GM12864 (cell line): Measurements from ENCODE around the gene RNF130.
"Not testable (repeated sequence)": the region's sequence is repeated elsewhere in the genome, so short reads cannot be mapped to it uniquely, and the experiment has no call there.

ENCODE experiments used
- DNase-seq: peaks from one replicate; pipeline ENCODE4 v3.0.0-alpha.2; 2011; ENCODE audit warnings: low read depth
- H3K4me3 ChIP-seq: 2 replicates; pipeline ENCODE4 v1.5.1; 2011; ENCODE audit warnings: mild to moderate bottlenecking, low read depth, low read length, control low read depth
- CTCF ChIP-seq: IDR thresholded peaks from 2 replicates; pipeline ENCODE4 v1.5.1; 2011; ENCODE audit warnings: low read depth, mild to moderate bottlenecking, moderate library complexity, low read length, control low read depth, inconsistent platforms; ENCODE audit errors: missing control alignments

Gene RNF130

GRCh38 chr5:180003127-180003526, 68.4 kb downstream of the RNF130 start:
- DNase-seq = no peak
- no peak for TF ChIP-seq CTCF
- H3K4me3 ChIP-seq = no peak overlapping the region

- no peak overlapping the region for H3K4me3 ChIP-seq
- TF ChIP-seq CTCF = no peak
- DNase-seq = no peak
These were observed 69.8 kb downstream of the RNF130 start for GRCh38 chr5:180001742-180002141.

- no peak overlapping the region for H3K4me3 ChIP-seq
- DNase-seq = no peak
- no peak for TF ChIP-seq CTCF
These were observed 70.4 kb downstream of the RNF130 start for GRCh38 chr5:180001136-180001535.

GRCh38 chr5:179998485-179998884, 73.1 kb downstream of the RNF130 start:
- DNase-seq = no peak
- H3K4me3 ChIP-seq = no peak overlapping the region
- no peak for TF ChIP-seq CTCF

GRCh38 chr5:179994583-179995323, 76.8 kb downstream of the RNF130 start:
- no peak for TF ChIP-seq CTCF
- no peak for DNase-seq
- no peak overlapping the region for H3K4me3 ChIP-seq

GRCh38 chr5:179992855-179993254, 78.7 kb downstream of the RNF130 start:
- H3K4me3 ChIP-seq, DNase-seq: not testable (repeated sequence)

- no peak overlapping the region for H3K4me3 ChIP-seq
- no peak for DNase-seq
- TF ChIP-seq CTCF = no peak
These were observed 80.5 kb downstream of the RNF130 start for GRCh38 chr5:179991106-179991505.

- DNase-seq, H3K4me3 ChIP-seq: not testable (repeated sequence)
- peak; percentile 31 for TF ChIP-seq CTCF
These were observed 81.0 kb downstream of the RNF130 start for GRCh38 chr5:179990525-179990924.
